Sciatic nerve (tissue), 2 donors: Measurements from ENCODE around the gene GREB1. TPM values are rescaled to one million over a fixed set of nuclear protein-coding genes. Genes with fewer than 3 reads are reported as not detected.

ENCODE experiments used
- ATAC-seq: fragments of 200-7000 bp; cut with Tn5 transposase; one replicate; pipeline ENCODE4 v1.9.1; 2020; ENCODE audit warnings: mild to moderate bottlenecking, moderate library complexity
- DNase-seq: peaks from one replicate; pipeline ENCODE4 v3.0.0-alpha.2; 2020; ENCODE audit warnings: low spot score
- intact Hi-C: fragments of 100-400 bp; cut with DNase I; formaldehyde crosslinking; loops from one replicate; pipeline ENCODE4 v1.14.2; 2022
- total RNA-seq: library from RNA; stranded (reverse); fragmentation: NEBNext Ultra II Directional; extraction: Animal tissue kit (Norgen Biotek cat#: 25700); gene quantifications from one replicate; pipeline ENCODE4 v1.2.1, GENCODE V29; 2021
- donor health status: DM: no; HTN: no; CAD: no.
- donor health status: DM: no; HTN: no; CAD: no.

Gene GREB1
- total RNA-seq, 1 donor from 2014 or later, result 6.5 TPM

DNA sequence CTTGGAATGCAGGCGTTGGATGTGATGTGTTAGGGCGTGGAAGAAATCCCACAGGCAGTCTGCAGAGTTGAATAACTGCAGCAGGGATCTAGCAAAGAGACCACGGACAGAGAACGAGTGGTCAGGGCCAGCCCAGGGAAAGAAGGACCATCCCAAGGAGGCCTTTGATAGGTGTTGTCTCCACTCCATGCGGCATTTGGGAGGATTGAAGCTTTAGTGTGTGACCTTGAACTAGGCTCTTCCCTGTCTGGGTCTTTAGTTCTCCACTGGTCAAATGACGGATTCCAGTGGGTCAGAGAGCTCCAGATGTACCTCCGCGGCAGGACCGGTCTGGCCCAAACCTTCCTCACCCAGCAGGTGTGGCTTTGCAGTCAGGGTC, 18.4 kb downstream of the GREB1 start:
- DNase-seq (no peak), ATAC-seq (no peak)
- intact Hi-C loops, result loop anchor here (5.0 kb wide), 1 partner anchor 100 kb away; no protein-coding TSS in a partner anchor

DNA sequence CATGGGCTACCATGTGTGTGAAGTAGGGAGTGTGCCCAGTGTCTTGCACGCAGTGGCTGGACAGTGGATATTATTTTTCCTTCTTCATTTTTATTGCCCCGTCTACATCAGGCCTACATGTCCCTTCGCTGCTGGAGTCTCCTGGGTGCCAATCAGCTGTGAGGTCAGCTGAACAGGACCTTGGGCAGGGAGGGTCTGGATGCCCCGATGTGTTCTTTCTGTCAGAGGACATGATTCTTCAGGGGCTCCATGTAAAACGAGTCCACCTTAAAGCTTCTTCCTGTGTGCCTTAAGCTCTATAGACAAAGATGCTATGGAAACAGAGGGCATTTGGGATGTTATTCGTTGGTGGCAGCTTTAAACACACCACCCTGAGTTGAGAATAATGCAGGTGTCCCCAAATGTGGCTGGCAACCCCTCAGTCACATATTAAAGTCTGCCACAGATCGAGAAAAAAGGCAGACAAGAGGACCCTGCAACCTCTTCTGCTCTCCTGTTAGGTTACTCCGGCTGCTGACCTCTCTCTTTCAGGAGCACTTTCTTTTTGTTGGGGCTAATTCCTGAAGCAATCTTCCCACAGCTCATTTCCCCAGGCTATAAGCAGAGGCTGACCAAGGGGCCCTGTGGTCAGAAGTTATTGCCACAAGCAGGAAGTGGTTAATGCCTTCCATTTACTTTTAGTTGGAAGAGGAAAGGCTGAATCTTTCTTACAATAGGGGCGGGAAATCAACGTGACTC, 20.0 kb downstream of the GREB1 start:
- intact Hi-C loops, result loop anchor here (5.0 kb wide), 1 partner anchor 98 kb away; no protein-coding TSS in a partner anchor
- ATAC-seq, result no peak
- DNase-seq, result no peak

DNA sequence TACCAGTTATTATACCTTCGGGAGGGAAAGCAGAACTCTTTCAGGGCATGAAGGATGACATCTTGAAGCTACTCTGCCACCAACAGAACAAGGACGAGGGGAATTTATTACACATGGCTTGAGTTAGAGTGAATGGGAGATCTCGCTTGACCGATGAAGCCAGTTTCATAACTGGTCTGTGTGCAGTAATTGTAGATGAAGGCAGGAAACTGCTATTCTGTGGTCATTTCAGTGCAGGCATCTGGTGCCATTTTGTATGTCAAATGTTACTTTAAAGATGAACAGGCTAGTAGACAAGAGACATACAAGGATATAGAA, 20.5 kb downstream of the GREB1 start:
- intact Hi-C loops, result loop anchor here (5.0 kb wide), 1 partner anchor 98 kb away; no protein-coding TSS in a partner anchor
- no peak for DNase-seq
- ATAC-seq, result no peak

DNA sequence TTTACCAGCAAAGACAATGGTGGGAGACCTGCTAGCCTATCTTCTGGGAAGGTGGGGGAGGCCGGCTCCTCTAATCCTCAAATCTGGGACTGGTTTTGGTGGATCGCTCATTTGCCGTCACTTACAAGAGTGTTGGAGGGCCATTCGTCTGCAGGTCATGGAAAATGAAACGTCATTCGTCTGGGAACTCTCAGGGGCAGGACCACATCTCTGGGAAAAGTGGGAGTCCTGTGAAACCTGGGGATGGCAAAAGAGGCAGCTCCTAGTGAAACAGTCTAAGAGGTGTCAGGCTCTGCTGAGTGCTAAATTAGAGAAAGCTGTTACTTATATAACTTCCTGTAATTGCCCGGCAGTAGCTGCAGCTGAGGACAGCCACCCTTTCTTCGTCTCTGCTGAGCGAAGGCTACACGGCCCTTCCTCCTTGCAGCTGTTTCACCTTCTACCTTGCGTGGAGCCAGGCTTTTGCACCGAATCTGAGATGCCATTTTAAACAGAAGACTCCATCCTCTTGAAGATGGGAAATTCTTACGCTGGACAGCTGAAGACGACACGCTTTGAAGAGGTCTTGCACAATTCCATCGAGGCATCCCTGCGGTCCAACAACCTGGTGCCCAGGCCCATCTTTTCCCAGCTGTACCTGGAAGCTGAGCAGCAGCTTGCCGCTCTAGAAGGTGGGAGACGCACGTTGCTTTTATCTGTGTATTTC, 22.4 kb downstream of the GREB1 start:
- ATAC-seq (no peak), DNase-seq (no peak)

DNA sequence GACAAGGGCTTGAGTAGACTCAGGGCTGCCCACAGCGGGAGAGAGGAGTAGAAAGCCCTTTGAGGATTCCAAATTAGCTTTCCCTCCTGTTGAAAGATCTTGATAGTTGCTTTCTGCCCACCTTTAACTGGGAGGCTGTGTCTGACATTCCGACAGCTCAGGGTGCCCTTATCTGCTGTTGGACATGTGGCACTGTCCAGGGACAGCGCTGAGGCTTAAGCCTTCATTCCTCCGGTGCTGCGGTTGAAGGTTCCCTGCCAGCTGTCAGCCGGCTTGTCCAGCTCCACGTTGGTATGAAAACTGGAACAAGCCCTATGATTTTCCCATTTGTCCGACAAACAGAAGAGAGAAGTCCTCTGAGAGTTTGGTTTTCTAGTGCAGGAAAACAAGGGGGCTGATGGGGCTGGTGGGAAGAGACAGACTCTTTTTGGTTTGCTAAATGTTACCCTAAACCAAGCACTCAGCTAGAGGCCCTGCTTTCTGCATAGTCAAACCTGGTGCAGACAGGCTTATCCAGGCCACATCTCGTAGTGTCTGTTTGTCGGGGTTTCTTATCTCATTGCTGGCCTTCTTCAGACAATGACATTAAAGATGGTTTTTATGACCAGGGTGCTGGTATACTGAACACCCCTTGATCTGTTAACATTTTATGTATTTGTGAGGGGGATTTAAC, 24.5 kb downstream of the GREB1 start:
- DNase-seq (no peak), ATAC-seq (no peak)
- intact Hi-C loops, result no loop called here

More for the DNA sequence above, 22.4 kb downstream of the GREB1 start:
- intact Hi-C loops, result no loop called here

DNA sequence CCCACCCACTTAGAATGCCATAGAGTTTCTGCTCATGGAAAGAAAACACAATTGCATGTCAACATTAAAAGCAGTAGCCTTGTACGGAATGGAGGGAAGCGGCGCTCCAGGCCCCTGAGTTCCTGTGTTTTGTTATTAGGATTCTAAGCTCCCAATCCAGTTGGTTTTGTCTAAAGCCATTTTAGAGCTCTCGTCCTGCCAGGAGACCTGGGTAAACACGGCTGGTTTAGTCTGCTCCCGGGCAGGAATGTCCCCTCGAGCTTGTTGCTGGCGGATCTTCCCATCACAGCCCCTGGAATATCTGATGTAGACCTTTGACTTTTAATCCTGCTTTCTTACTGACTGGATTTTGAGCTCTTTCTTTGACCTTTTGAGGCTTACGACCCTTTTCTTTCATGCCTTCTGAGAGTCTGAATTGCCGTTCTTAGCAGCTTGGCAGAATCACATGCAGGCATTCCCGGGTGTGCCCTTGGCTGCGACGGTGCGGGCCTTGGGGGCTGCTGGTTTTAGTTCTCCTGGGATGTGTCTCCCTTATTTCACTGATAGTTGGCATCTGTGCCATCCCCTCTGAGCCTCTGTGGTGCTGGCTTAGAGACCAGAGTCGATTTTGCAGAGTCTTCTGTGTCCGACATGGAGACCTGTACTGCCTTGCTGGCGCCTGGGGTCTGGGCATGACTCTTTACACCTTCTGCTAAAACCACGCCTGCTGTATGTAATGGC, 25.4 kb downstream of the GREB1 start:
- DNase-seq (peak; percentile 27), ATAC-seq (no peak)
- intact Hi-C loops, result no loop called here

DNA sequence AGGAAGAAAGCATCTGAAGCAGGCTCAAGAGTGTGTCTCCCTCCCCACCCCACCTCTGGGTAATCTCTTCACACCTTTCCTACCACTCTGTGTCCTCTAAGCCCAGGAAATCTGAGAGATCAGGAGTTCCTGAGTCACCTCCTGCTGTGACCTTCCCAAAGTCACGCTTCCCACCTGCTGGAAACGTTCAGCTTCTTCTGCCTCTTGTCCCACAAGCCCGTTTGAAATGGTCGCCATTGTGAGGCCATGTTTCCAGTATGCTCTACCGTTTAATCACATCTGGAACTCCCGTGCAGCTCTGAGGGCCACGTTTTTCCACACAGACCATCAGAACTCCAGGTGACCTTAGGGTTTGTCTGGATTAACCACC, 25.9 kb downstream of the GREB1 start:
- DNase-seq (no peak), ATAC-seq (no peak)

DNA sequence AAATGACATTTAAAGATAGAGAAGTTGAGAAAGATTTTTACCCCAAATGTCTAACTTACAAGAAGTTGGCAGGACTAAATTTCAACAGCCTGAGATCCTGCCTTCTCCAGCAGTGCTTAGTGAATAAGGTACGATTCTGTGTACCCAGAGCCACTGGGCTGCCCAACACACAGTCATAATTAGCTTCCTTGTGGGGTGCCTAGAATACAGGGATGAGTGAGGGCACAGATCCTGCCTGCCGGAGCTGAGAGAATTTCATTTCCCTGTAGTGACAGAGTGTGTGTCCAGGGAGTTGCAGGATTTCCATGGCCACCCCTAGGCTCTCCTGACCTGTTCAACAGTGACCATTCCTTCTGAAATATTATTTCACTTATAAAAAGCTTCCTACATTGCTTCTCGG, 27.0 kb downstream of the GREB1 start:
- ATAC-seq (no peak), DNase-seq (peak; percentile 7)
- intact Hi-C loops, result no loop called here

More for the DNA sequence above, 25.9 kb downstream of the GREB1 start:
- intact Hi-C loops, result no loop called here

DNA sequence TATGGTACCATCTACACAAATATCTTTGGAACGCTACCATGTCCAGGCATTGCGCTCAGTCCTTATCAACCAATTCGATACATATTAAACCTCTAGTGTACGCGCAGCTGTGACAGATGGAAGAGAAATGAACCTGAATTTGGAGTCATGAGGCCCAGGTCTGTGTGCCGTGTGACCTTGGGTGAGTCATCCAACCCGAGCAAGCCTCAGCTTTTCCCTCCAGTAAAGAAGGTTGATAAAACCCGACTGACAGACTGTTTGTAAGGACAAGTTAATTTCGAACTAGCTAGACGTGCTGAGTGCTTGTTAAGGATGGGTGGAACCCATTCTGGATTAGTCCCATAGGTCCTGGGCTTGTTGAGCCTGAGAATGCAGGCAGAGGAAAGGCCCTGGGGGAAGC, 28.2 kb downstream of the GREB1 start:
- DNase-seq, result peak; percentile 1
- no peak for ATAC-seq
- intact Hi-C loops, result no loop called here

DNA sequence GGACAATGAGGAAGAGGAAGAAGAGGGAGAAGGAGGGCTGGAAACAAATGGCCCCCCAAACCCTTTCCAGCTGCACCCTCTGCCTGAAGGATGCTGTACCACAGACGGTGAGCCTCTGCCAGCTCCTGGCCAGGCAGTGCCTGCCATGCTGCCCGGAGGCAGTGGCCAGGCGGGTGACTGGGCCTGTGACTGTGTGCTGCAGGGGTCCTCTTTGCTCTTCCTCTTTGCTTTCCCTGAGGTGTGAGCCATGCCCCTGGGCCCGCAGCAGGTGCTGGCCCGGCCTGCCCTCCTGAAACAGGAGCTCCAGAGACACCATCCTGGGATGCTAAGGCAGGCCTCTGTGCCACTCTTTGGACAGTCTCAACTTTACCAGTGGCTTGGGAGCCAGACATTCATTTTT, 28.6 kb downstream of the GREB1 start:
- ATAC-seq (no peak), DNase-seq (peak; percentile 39)
- intact Hi-C loops, result no loop called here

DNA sequence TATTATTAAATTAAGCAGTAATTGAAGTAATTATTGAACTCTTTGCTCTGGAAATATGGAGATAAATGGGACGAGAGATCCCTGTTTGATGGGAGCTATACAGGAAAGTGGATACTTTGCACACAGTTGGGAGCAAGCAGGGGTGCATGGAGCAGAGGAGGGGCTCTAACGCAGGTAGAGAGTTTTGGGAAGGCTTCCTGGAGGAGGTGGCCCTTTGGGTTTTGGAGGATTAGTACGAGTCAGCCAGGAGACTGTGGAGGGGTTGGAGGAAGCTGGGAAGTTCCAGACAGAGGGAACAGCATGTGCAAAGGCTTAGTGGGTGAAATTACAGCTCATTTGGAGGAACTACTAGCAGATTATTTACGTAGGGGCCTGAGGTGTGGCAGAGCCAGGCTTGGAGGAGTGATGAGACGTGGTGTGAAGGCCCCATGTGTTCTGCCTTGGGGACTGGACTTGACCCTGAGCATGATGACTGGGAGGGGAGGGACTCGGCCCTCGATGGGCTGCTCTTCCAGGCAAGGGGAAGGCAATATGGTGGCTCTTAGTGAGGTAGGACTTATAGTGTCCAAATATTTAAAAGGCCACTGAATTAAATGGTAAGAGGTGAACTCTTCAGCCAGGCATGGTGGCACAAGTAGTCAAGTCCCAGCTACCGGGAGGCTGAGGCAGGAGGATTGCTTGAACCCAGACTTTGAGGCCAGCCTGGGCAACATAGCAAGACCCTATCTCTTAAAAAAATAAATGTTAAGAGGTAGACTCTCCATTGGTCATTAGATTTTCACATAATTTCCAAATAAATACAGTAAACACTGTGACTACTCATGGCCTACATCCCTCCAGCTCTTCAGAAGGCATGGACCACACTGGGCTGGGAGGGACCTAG, 30.2 kb downstream of the GREB1 start:
- no peak for ATAC-seq
- DNase-seq, result peak; percentile 25
- intact Hi-C loops, result no loop called here

DNA sequence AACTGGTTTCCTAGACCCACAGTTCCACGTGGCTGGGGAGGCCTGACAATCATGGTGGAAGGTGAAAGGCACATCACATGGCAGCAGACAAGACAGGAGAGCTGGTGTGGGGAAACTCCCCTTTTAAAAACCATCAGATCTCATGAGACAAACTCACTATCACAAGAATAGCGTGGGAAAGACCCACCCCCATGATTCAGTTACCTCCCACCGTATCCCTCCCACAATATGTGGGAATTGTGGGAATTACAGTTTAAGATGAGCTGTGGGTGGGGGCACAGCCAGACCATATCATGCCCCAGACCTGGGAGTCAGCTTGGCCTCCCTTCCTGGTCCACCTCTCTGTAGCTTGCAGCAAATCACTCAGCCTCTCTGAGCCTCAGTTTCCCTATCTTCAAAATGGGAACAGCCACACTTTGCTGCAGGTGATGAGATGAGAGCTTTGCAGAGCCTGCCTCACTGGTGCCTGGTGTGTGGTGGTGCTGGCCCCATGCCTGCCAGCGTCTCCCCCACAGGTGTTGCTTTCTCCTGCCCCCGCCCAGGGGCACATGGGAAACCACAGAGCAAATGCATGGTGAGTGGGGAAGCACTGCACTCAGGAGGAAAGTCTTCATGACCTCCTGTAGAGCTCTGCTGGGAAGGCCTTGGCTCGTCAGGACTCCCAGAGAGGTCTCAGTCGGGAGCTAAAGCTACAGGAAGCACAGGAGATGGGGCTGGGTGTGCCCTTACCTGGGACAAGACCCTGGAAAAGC, 31.1 kb downstream of the GREB1 start:
- no peak for ATAC-seq
- intact Hi-C loops, result loop anchor here (5.0 kb wide), 1 partner anchor 1433 kb away; no protein-coding TSS in a partner anchor
- peak; percentile 35 for DNase-seq

DNA sequence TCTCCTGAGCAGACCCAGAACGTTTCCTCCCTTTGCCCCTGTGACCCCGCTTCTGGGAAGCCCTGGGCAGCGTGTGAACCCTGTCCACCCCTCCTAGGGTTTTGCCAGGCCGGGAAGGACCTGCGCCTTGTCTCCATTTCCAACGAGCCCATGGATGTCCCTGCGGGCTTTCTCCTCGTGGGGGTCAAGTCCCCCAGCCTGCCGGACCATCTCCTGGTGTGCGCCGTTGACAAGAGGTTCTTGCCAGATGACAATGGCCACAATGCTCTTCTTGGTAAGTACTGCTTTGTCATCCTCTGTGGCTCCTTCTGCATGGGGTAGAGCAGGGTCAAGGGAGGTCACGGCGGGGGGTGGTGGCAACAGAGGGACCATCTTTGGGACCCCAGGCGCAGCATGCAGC, 32.5 kb downstream of the GREB1 start:
- DNase-seq (peak; percentile 42), ATAC-seq (no peak)
- intact Hi-C loops, result loop anchor here (5.0 kb wide), 1 partner anchor 1434 kb away; no protein-coding TSS in a partner anchor

DNA sequence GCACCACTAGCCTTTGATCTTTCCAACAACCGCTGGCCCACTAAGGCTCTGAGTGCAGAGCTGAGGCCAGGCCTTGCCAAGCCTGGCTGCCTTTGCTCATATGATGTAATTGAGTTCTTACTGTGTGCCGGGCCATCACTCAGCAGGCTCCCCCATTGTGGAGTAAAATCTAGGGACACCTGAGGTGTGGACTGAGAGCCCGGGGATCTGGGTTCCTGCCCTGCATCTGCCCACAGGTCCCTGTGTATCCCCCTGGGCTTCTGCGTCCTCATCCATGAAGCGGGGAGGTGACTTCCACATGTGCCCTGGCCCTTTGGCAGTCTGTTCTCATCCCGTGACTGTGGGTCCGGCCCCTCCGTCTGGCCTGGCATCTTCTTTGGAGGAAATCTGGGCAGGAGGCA, 33.8 kb downstream of the GREB1 start:
- ATAC-seq (no peak), DNase-seq (peak; percentile 42)
- intact Hi-C loops, result loop anchor here (5.0 kb wide), 1 partner anchor 1435 kb away; no protein-coding TSS in a partner anchor

DNA sequence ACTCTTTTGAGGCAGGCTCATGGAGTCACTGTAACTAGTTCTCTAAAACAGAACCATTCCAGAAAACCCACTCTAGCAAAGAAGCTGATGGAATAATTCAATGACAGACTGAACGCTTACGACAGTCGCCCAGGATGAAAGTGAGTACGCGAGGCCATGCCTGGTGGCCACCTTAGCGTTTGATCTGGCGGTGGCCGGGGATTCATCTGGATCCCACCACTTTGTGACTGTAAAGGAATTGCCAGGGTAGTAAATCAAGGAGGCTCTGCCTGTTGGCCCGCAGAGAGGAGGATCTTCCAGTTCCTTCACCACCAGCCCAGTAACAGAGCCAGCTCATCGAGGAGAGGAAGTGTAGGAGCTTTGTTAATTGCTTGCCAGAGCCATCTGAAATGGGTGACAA, 34.6 kb downstream of the GREB1 start:
- no peak for ATAC-seq
- DNase-seq, result peak; percentile 37
- intact Hi-C loops, result loop anchor here (5.0 kb wide), 1 partner anchor 1436 kb away; no protein-coding TSS in a partner anchor

DNA sequence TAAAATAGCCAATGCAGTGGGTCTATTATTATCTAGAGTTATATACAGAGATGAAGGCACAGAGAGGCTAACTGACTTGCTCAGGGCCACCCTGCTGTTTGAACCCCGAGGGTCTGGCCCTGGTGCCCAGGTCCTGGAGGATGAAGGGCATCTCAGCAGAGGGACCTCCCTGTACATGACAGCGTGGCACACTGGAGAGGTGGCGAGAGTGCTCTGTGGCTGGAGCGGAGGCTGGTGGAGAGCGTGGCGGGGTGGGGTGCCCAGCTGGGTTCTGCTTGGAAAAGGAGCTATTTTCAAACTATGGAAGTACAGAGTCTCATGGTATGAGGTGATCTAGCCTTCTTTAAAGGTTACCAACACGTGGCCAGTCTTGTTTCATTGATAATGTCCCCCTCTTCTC, 35.8 kb downstream of the GREB1 start:
- intact Hi-C loops, result loop anchor here (5.0 kb wide), 1 partner anchor 1437 kb away; no protein-coding TSS in a partner anchor
- ATAC-seq (no peak), DNase-seq (peak; percentile 47)

DNA sequence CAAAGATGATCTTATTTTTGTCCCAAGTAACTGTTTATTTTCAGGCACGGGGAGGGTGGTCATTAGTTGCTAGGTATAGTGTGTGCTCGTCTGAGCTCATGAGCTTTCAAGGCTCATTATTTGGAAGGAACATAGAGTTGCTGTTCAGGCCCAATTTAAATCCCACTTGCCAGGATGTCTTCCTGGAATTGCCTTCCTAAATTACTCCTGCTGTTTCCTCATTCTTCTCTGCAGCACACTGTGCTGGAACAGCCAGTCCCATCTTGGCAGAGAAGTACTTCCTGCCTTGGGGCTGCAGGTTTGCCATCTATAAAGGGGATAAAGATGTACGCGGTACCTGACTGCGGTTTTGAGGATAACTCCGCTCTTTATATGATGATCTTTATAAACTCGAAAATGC, 37.3 kb downstream of the GREB1 start:
- peak; percentile 13 for DNase-seq
- peak; percentile 56 for ATAC-seq
- intact Hi-C loops, result no loop called here

DNA sequence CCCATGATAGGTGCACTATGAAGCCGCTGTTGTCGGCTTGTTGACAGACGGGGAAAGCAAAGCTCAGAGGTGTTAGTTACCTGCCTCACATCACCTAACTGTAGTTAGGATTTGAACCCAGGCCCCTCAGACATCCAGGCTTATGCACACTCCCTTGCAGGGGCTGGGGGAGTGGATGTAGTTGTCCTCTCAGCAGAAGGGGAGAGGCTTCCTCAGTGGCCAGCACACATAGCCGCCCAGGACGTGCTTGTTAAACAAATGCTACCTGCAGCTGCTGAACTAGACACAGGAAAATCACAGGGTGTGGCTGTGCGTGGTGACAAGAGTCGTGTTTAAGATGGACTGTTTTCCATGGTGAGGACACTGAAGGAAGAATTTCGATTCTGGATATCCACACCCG, 39.2 kb downstream of the GREB1 start:
- DNase-seq (no peak), ATAC-seq (no peak)
- intact Hi-C loops, result no loop called here
